Stimulated activated CD4-positive, alpha-beta T cell treated with anti-CD3 and anti-CD28 coated beads, Interleukin-12 subunit alpha, Interleukin-12 subunit beta, amount 100 ng/mL, for 48 hours (primary cell): ENCODE results near the gene AASDHPPT.
"Not testable (repeated sequence)": the region's sequence is repeated elsewhere in the genome, so short reads cannot be mapped to it uniquely, and the experiment has no call there.

Source experiments
- DNase-seq, 3 donors: peaks; one replicate each; pipeline ENCODE4 v3.0.0-alpha.2; 2020; ENCODE audit warnings: low read depth in 2 of 3, low spot score in 1 of 3

AASDHPPT gene

GRCh38 chr11:106077609-106078455 is at the start of gene AASDHPPT:
AASDHPPT (plus strand) TSS chr11:106077662; CDS start chr11:106077711, 49 bp downstream.
- no peak for DNase-seq

- DNase-seq: no peak
These were observed 46.9 kb upstream of the AASDHPPT start for GRCh38 chr11:106030609-106031008.

GRCh38 chr11:106031202-106031810 is 46.2 kb upstream of the AASDHPPT start:
- no peak for DNase-seq

- DNase-seq: no peak
These were observed 45.5 kb upstream of the AASDHPPT start for GRCh38 chr11:106031936-106032335.

- DNase-seq: no peak
These were observed 44.6 kb upstream of the AASDHPPT start for GRCh38 chr11:106032861-106033260.

GRCh38 chr11:106043540-106043939 is 33.9 kb upstream of the AASDHPPT start:
- DNase-seq: no peak

GRCh38 chr11:106047631-106048030 is 29.8 kb upstream of the AASDHPPT start:
- no peak for DNase-seq

GRCh38 chr11:106049727-106050476 is 27.6 kb upstream of the AASDHPPT start:
- no peak for DNase-seq

GRCh38 chr11:106051103-106051502 is 26.4 kb upstream of the AASDHPPT start:
- no peak for DNase-seq

GRCh38 chr11:106058377-106058776 is 19.1 kb upstream of the AASDHPPT start:
- DNase-seq: not testable (repeated sequence)

GRCh38 chr11:106059617-106060016 is 17.8 kb upstream of the AASDHPPT start:
- no peak for DNase-seq

GRCh38 chr11:106061249-106061784 is 16.1 kb upstream of the AASDHPPT start:
- no peak for DNase-seq

GRCh38 chr11:106061954-106062949 is 15.2 kb upstream of the AASDHPPT start:
- DNase-seq: no peak

- no peak for DNase-seq
These were observed 14.5 kb upstream of the AASDHPPT start for GRCh38 chr11:106063009-106063408.

GRCh38 chr11:106070606-106071005 is 6.9 kb upstream of the AASDHPPT start:
- DNase-seq: no peak

- no peak for DNase-seq
These were observed 4.7 kb upstream of the AASDHPPT start for GRCh38 chr11:106072804-106073203.

- no peak for DNase-seq
These were observed 1.1 kb upstream of the AASDHPPT start for GRCh38 chr11:106076171-106076918.

GRCh38 chr11:106076919-106077608 is 398 bp upstream of the AASDHPPT start, which contains the start of gene KBTBD3:
KBTBD3 (minus strand) TSS chr11:106077347; CDS start chr11:106059097, 18,250 bp downstream.
- peak; percentile 95 to 97 (median 96) for DNase-seq

- DNase-seq: no peak
These were observed 4.6 kb downstream of the AASDHPPT start for GRCh38 chr11:106082096-106082495.
